NCI-H2196 treated with DMSO at 0.1 percent for 48 hours (cell line): ENCODE results near the gene PPIB.

Experiments used
- DNase-seq: peaks from one replicate; lab custom pipeline; 2025; ENCODE audit not compliant: unreplicated experiment; lab: John Stamatoyannopoulos, UW

The PPIB gene

GRCh38 chr15:64162869-64163658, at the start of gene PPIB:
PPIB (minus strand) TSS chr15:64163022; CDS start chr15:64162986, 36 bp downstream.
- DNase-seq = peak; percentile 80

DNA sequence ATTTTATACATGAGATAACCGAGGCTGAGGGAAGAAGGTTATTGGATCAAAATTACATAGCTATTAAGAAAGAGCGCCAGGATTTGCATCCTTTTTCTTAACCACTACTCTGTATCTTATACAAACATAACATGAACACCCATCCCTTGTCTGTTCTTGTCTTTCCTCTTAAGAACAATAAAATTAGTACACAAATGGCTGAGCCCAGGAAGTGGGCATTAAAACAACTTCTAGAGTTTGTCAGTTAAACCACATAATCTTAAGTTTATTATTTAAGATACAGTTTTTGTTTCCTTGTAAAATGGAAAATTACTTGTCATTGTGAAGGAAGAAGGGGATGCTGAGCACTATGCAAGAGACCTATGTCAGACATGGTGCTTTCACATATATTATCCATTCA, 48.9 kb upstream of the PPIB start:
- no peak for DNase-seq

- no peak for DNase-seq
Measured at GRCh38 chr15:64210371-64210770, 47.5 kb upstream of the PPIB start.

GRCh38 chr15:64209680-64210334, 47.0 kb upstream of the PPIB start:
- peak; percentile 10 for DNase-seq

- DNase-seq = no peak
Measured at GRCh38 chr15:64205202-64205601, 42.4 kb upstream of the PPIB start.

DNA sequence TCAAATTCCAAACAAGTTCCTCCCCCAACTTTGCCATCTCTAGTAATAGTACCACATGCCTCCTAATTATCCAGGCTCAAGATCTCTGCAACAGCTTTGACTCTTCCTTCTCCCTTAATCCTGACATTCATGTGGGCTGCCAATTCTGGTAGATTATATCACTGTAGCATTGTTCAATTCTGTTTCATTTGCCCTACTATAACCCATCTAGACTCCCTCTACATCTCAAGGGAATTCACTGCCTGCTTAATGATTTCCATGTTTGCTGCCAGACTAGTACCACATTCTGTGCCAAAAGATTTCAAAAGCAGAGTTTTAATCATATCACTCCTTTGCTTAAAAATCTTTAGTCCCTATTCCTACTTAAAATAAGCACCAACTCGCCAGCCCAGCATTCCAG, 34.6 kb upstream of the PPIB start:
- DNase-seq = no peak

DNA sequence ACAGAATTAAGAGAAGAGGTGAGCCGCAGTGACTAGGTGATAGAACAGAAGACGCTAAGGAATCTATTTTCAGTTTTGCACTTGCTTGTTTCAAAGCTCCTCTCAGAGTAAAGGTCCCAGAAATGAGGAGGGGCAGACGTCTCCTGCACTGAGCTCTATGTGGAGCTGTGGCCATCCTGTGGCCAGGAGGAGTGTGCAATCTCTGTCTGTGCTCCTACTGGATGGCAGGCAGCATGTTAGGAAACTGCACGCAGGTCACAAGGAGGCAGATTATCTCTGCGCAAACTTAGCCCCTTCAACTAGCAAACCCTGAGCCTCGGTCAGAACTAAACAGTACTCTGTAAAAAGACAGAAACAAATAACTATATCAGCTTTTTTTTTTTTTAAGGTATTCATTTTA, 31.1 kb upstream of the PPIB start:
- DNase-seq = no peak

- DNase-seq = no peak
Measured at GRCh38 chr15:64191971-64192830, 29.4 kb upstream of the PPIB start.

DNA sequence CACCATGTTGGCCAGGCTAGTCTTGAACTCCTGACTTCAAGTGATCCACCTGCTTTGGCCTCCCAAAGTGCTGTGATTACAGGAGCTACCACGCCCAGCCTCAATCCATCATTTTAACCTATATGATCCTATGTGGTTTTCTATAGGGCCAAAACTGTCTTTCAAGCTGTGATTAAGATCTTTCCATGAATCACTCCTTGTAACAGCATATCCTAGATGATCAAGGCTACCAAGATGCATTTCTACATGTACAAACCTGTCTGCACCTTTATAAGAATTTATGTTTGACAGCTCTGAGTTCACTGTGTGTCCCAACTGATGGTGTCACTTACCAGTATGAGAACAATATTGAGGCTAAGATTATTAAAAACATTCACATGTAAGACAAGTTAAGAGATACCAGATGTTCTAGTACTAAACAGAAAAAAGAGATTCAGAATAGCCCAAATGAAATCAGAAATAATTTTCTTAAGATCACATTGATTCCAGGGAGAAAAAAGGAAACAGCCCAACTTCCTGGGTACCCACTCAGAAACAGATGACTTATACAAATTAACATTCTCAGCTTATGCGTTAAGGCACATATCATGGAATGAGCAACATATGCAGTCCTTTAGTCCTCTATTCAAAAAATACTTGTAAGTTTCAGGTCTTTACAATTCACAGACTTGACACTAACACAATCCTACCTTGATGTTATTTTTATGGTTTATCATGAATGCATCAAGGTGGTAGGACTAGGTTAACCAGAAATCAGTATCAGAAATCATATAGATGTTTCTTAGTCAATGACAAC, 24.8 kb upstream of the PPIB start:
- no peak for DNase-seq

- no peak for DNase-seq
Measured at GRCh38 chr15:64185146-64185911, 22.5 kb upstream of the PPIB start.

DNA sequence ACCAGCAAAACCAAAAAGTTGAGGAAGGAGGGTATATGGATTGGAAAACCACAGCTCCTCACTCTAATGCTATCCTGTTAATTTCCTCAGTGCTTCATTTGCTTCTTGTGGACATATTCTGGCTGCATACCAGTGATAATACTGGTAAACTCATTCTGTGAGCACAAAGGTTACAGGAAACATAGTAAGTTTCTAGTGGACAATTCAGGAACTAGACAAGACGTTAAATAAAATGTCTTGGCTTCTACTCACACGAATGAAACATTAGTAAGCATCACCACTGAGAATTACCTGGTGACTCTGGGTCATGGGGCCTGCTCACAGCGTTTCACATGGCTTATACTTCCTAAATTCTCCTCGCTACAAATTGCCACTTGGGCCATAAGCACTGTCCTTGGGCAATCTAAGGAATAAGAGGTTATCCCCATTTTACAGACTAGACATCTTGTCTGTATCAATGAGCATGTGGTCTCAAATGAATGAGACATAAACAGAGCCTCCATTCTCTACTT, 20.1 kb upstream of the PPIB start:
- no peak for DNase-seq

- no peak for DNase-seq
Measured at GRCh38 chr15:64180235-64180824, 17.5 kb upstream of the PPIB start.

- DNase-seq = no peak
Measured at GRCh38 chr15:64166102-64166890, 3.5 kb upstream of the PPIB start.

GRCh38 chr15:64164436-64164835, 1.6 kb upstream of the PPIB start:
- DNase-seq = no peak

GRCh38 chr15:64163659-64164362, 989 bp upstream of the PPIB start:
- no peak for DNase-seq

GRCh38 chr15:64162478-64162868, 349 bp downstream of the PPIB start:
- DNase-seq = no peak

- no peak for DNase-seq
Measured at GRCh38 chr15:64161688-64162477, 939 bp downstream of the PPIB start.
